Kidney (tissue), 14 donors: ENCODE data around the gene FUT1. TPM values are rescaled to one million over a fixed set of nuclear protein-coding genes. Genes with fewer than 3 reads are reported as not detected.

Experiments used
- DNase-seq, 5 donors: peaks; one replicate each; pipeline ENCODE4 v3.0.0-alpha.2; 2013 to 2020
- FAIRE-seq: peaks from 2 replicates; lab custom pipeline; 2012; peaks lifted over from hg19 to GRCh38; lab: Jason Lieb, UNC
- H3K27ac ChIP-seq, 2 donors: one replicate each; pipeline ENCODE4 v1.7.0; 2013; ENCODE audit warnings: low read depth in 2 of 2, low read length in 2 of 2, inconsistent platforms in 1 of 2
- H3K27me3 ChIP-seq: one replicate; pipeline ENCODE4 v1.7.1; 2013; ENCODE audit warnings: low read length, inconsistent platforms; ENCODE audit not compliant: control insufficient read depth, insufficient read depth
- H3K36me3 ChIP-seq, 3 donors: one replicate each; pipeline versions ENCODE4 v1.7.0 to v1.7.1; 2013; ENCODE audit warnings: low read length in 3 of 3, control low read depth in 1 of 3, inconsistent platforms in 1 of 3; ENCODE audit not compliant: insufficient read depth in 3 of 3, control insufficient read depth in 2 of 3
- H3K4me1 ChIP-seq, 3 donors: one replicate each; pipeline versions ENCODE4 v1.7.0 to v1.7.1; 2013; ENCODE audit warnings: low read length in 3 of 3, inconsistent platforms in 1 of 3, low read depth in 1 of 3; ENCODE audit not compliant: control insufficient read depth in 2 of 3, insufficient read depth in 2 of 3
- H3K4me3 ChIP-seq, 3 donors: one replicate each; pipeline versions ENCODE4 v1.7.0 to v1.8.1; 2013; ENCODE audit warnings: low read length in 3 of 3, control low read depth in 1 of 3, inconsistent platforms in 1 of 3
- H3K9ac ChIP-seq, 3 donors: one replicate each; pipeline versions ENCODE4 v1.7.0 to v1.7.1; 2013; ENCODE audit warnings: low read length in 3 of 3, control low read depth in 1 of 3, inconsistent platforms in 1 of 3
- H3K9me3 ChIP-seq, 3 donors: one replicate each; pipeline versions ENCODE4 v1.7.0 to v1.7.1; 2013; ENCODE audit warnings: low read length in 3 of 3, control low read depth in 1 of 3, inconsistent platforms in 1 of 3; ENCODE audit not compliant: control insufficient read depth in 2 of 3, insufficient read depth in 1 of 3
- intact Hi-C: fragments of 100-400 bp; cut with DNase I; formaldehyde crosslinking; loops from one replicate; pipeline ENCODE4 v1.11.1; 2022
- polyA plus RNA-seq: library from polyadenylated mRNA; stranded (reverse); fragments of 350-450 nt; fragmentation: Illumina TruSeq; extraction: RNeasy Lipid Tissue Mini Kit (QIAGEN cat#74804); gene quantifications from one replicate; pipeline ENCODE4 v1.2.3, GENCODE V29; 2014; ENCODE audit warnings: low read depth, low replicate concordance; ENCODE audit not compliant: insufficient read depth
- total RNA-seq: library from RNA; stranded (reverse); fragmentation: NEBNext Ultra II Directional; extraction: Animal tissue kit (Norgen Biotek cat#: 25700); gene quantifications from one replicate; pipeline ENCODE4 v1.2.1, GENCODE V29; 2021
- TF ChIP-seq, protein P1 (sequence below): IDR thresholded peaks from 3 replicates; pipeline ENCODE4 v1.5.1; 2012; ENCODE audit warnings: mild to moderate bottlenecking, moderate library complexity, borderline replicate concordance; ENCODE audit not compliant: insufficient read depth; ENCODE audit errors: extremely low read depth
- donor health status: control.
- donor health status: control.
- donor health status: control.
- donor health status: control.
- donor health status: control.
- donor health status: DM: yes; HTN: yes; CAD: no.
- donor health status: Normal renal cell carcinoma (clear cell type).

The FUT1 gene
- total and polyA plus RNA-seq, 2 donors from 2014 or later = 2.3 to 4.3 TPM

GRCh38 chr19:48731452-48731851 is 21.0 kb downstream of the FUT1 start:
- Histone ChIP-seq H3K9me3 (no peaks in the 10 kb centered on the region), H3K36me3 (peaks cover 0 to 3% (median 0%) of the 10 kb centered on the region in 3 donors), H3K27ac (no peak overlapping the region), H3K4me3 (no peak overlapping the region), H3K27me3 (no peaks in the 10 kb centered on the region), H3K9ac (no peak overlapping the region), H3K4me1 (no peaks in the 10 kb centered on the region)
- intact Hi-C loops = no loop called here
- TF ChIP-seq, protein P1, sequence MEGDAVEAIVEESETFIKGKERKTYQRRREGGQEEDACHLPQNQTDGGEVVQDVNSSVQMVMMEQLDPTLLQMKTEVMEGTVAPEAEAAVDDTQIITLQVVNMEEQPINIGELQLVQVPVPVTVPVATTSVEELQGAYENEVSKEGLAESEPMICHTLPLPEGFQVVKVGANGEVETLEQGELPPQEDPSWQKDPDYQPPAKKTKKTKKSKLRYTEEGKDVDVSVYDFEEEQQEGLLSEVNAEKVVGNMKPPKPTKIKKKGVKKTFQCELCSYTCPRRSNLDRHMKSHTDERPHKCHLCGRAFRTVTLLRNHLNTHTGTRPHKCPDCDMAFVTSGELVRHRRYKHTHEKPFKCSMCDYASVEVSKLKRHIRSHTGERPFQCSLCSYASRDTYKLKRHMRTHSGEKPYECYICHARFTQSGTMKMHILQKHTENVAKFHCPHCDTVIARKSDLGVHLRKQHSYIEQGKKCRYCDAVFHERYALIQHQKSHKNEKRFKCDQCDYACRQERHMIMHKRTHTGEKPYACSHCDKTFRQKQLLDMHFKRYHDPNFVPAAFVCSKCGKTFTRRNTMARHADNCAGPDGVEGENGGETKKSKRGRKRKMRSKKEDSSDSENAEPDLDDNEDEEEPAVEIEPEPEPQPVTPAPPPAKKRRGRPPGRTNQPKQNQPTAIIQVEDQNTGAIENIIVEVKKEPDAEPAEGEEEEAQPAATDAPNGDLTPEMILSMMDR = no peak
- DNase-seq = no peak
- FAIRE-seq = no peak

GRCh38 chr19:48728911-48729664 is 23.4 kb downstream of the FUT1 start:
- H3K27ac ChIP-seq = no peak overlapping the region
- TF ChIP-seq, protein P1 = no peak
- no peak for FAIRE-seq
- DNase-seq = peak in 3 of 5 donors; percentile 51 to 78 (median 60)
- peaks cover 0 to 3% (median 0%) of the 10 kb centered on the region in 3 donors for H3K36me3 ChIP-seq
- peaks cover 0 to 7% (median 0%) of the 10 kb centered on the region in 3 donors for H3K4me1 ChIP-seq
- intact Hi-C loops = no loop called here
- H3K4me3 ChIP-seq = no peak overlapping the region
- no peaks in the 10 kb centered on the region for H3K9me3 ChIP-seq
- no peaks in the 10 kb centered on the region for H3K27me3 ChIP-seq
- no peak overlapping the region for H3K9ac ChIP-seq

GRCh38 chr19:48726556-48726955 is 25.9 kb downstream of the FUT1 start:
- TF ChIP-seq, protein P1 = no peak
- Histone ChIP-seq H3K27me3 (no peaks in the 10 kb centered on the region), H3K9ac (no peak overlapping the region), H3K9me3 (no peaks in the 10 kb centered on the region), H3K27ac (peak overlapping the region in 1 of 2 donors; percentile 36), H3K36me3 (peaks cover 0 to 3% (median 0%) of the 10 kb centered on the region in 3 donors), H3K4me1 (peaks cover 0 to 7% (median 0%) of the 10 kb centered on the region in 3 donors), H3K4me3 (no peak overlapping the region)
- intact Hi-C loops = no loop called here
- no peak for DNase-seq
- FAIRE-seq = no peak
